WTC11 (cell line): ENCODE measurements around the gene ASCC1.

ENCODE experiments used
- CREB1 ChIP-seq: sonication (generic); formaldehyde crosslinking; IDR thresholded peaks from 2 replicates; pipeline ENCODE4 v1.8.0; 2023; ENCODE audit warnings: mild to moderate bottlenecking, missing genetic modification reagents
- CREM ChIP-seq: sonication (generic); formaldehyde crosslinking; IDR thresholded peaks from 2 replicates; pipeline ENCODE4 v1.8.1; 2022; ENCODE audit warnings: mild to moderate bottlenecking, missing genetic modification reagents, moderate library complexity
- CTCF ChIP-seq: fragments of 200-600 bp; IDR thresholded peaks from 2 replicates; pipeline ENCODE4 v1.8.0; 2022; ENCODE audit warnings: antibody characterized with exemption
- ELF4 ChIP-seq: sonication (generic); formaldehyde crosslinking; IDR thresholded peaks from 2 replicates; pipeline ENCODE4 v1.8.1; 2022; ENCODE audit warnings: low read depth, mild to moderate bottlenecking, moderate library complexity, missing genetic modification reagents
- KAT7 ChIP-seq: sonication (generic); formaldehyde crosslinking; IDR thresholded peaks from 2 replicates; pipeline ENCODE4 v1.8.1; 2023; ENCODE audit warnings: missing genetic modification reagents, mild to moderate bottlenecking, borderline replicate concordance
- NR3C1 ChIP-seq: sonication (generic); formaldehyde crosslinking; conservative IDR thresholded peaks from 2 replicates; pipeline ENCODE4 v1.8.1; 2023; ENCODE audit warnings: low read depth, mild to moderate bottlenecking, missing genetic modification reagents
- OVOL2 ChIP-seq: fragments of 250-450 bp; sonication (Bioruptor Pico); IDR thresholded peaks from 2 replicates; pipeline ENCODE4 v1.9.0; 2021; ENCODE audit warnings: mild to moderate bottlenecking, borderline replicate concordance
- PRRX2 ChIP-seq: fragments of 250-450 bp; sonication (Bioruptor Pico); IDR thresholded peaks from 2 replicates; pipeline ENCODE4 v1.8.0; 2021; ENCODE audit warnings: mild to moderate bottlenecking
- TF ChIP-seq, protein P1 (sequence below): sonication (generic); formaldehyde crosslinking; IDR thresholded peaks from 2 replicates; pipeline ENCODE4 v1.8.1; 2023; ENCODE audit warnings: mild to moderate bottlenecking, missing genetic modification reagents, moderate library complexity

- TF ChIP-seq, protein P1, sequence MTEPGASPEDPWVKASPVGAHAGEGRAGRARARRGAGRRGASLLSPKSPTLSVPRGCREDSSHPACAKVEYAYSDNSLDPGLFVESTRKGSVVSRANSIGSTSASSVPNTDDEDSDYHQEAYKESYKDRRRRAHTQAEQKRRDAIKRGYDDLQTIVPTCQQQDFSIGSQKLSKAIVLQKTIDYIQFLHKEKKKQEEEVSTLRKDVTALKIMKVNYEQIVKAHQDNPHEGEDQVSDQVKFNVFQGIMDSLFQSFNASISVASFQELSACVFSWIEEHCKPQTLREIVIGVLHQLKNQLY (CRISPR knock-in tag) = no peak
- TF ChIP-seq KAT7 (CRISPR knock-in tag) (no peak), CTCF (no peak), CREB1 (CRISPR knock-in tag) (no peak), PRRX2 (CRISPR knock-in tag) (no peak), ELF4 (CRISPR knock-in tag) (no peak), CREM (CRISPR knock-in tag) (no peak), NR3C1 (no peak), OVOL2 (no peak)
Observed at GRCh38 chr10:72108830-72109635, 107.0 kb downstream of the ASCC1 start.
